GM12891 (cell line): Measurements from ENCODE around the gene CDC20B.

ENCODE experiments used
- DNase-seq: peaks from one replicate; pipeline ENCODE4 v3.0.0; 2011; ENCODE audit warnings: low spot score; ENCODE audit not compliant: insufficient read length
- FAIRE-seq: peaks from 2 replicates; lab custom pipeline; 2011; peaks lifted over from hg19 to GRCh38; lab: Jason Lieb, UNC
- PAX5 ChIP-seq: IDR thresholded peaks from 2 replicates; pipeline ENCODE4 v1.6.1; 2011; ENCODE audit warnings: low read length, moderate library complexity, mild to moderate bottlenecking; ENCODE audit not compliant: insufficient read depth, severe bottlenecking
- POLR2A ChIP-seq: IDR thresholded peaks from 2 replicates; pipeline ENCODE4 v1.6.1; 2011; ENCODE audit warnings: low read depth, low read length, control low read depth
- POLR2AphosphoS5 ChIP-seq: IDR thresholded peaks from 2 replicates; pipeline ENCODE4 v1.6.1; 2011; ENCODE audit warnings: low read depth, low read length, control low read depth
- POU2F2 ChIP-seq: IDR thresholded peaks from 2 replicates; pipeline ENCODE4 v1.6.1; 2011; ENCODE audit warnings: low read depth, mild to moderate bottlenecking, control low read depth, low read length, moderate library complexity
- SPI1 ChIP-seq: IDR thresholded peaks from 2 replicates; pipeline ENCODE4 v1.6.1; 2011; ENCODE audit warnings: low read depth, low read length, control low read depth
- TAF1 ChIP-seq: IDR thresholded peaks from 2 replicates; pipeline ENCODE4 v1.6.1; 2011; ENCODE audit warnings: low read depth, low read length, control low read depth

The CDC20B gene

GRCh38 chr5:55072666-55073065 lies 100.3 kb downstream of the CDC20B start:
- no peak for FAIRE-seq

GRCh38 chr5:55071413-55071812 lies 101.6 kb downstream of the CDC20B start:
- no peak for FAIRE-seq
- no peak for DNase-seq
- no peak for TF ChIP-seq POLR2AphosphoS5

More at GRCh38 chr5:55072666-55073065, 100.3 kb downstream of the CDC20B start:
- TF ChIP-seq SPI1 (no peak), POLR2AphosphoS5 (no peak), TAF1 (no peak), POU2F2 (no peak), PAX5 (no peak), POLR2A (no peak)
- DNase-seq: no peak

GRCh38 chr5:55070968-55071367 lies 102.0 kb downstream of the CDC20B start:
- DNase-seq (no peak), FAIRE-seq (no peak)
- no peak for TF ChIP-seq POLR2A
- no peak for TF ChIP-seq PAX5
- TF ChIP-seq TAF1: no peak
- TF ChIP-seq POU2F2: no peak
- TF ChIP-seq SPI1: no peak
- TF ChIP-seq POLR2AphosphoS5: no peak

- DNase-seq (no peak), FAIRE-seq (no peak)
- TF ChIP-seq POLR2AphosphoS5 (no peak), POU2F2 (no peak), SPI1 (no peak), POLR2A (no peak), TAF1 (no peak)
Measured at GRCh38 chr5:55066277-55066676, 106.7 kb downstream of the CDC20B start.

- TF ChIP-seq PAX5: no peak
- no peak for TF ChIP-seq SPI1
- no peak for TF ChIP-seq POLR2A
- no peak for TF ChIP-seq POLR2AphosphoS5
- TF ChIP-seq POU2F2: no peak
- TF ChIP-seq TAF1: no peak
- DNase-seq: no peak
- no peak for FAIRE-seq
Measured at GRCh38 chr5:55064523-55064922, 108.5 kb downstream of the CDC20B start.

GRCh38 chr5:55063899-55064298 lies 109.1 kb downstream of the CDC20B start:
- DNase-seq: no peak
- no peak for TF ChIP-seq POLR2AphosphoS5
- TF ChIP-seq TAF1: no peak
- no peak for TF ChIP-seq SPI1
- no peak for TF ChIP-seq POLR2A
- TF ChIP-seq PAX5: no peak
- no peak for TF ChIP-seq POU2F2
- FAIRE-seq: no peak

- FAIRE-seq (no peak), DNase-seq (no peak)
- no peak for TF ChIP-seq POU2F2
- no peak for TF ChIP-seq TAF1
- no peak for TF ChIP-seq POLR2AphosphoS5
Measured at GRCh38 chr5:55063220-55063863, 109.6 kb downstream of the CDC20B start.
